ENCODE results near the gene ARHGEF18.

DNA sequence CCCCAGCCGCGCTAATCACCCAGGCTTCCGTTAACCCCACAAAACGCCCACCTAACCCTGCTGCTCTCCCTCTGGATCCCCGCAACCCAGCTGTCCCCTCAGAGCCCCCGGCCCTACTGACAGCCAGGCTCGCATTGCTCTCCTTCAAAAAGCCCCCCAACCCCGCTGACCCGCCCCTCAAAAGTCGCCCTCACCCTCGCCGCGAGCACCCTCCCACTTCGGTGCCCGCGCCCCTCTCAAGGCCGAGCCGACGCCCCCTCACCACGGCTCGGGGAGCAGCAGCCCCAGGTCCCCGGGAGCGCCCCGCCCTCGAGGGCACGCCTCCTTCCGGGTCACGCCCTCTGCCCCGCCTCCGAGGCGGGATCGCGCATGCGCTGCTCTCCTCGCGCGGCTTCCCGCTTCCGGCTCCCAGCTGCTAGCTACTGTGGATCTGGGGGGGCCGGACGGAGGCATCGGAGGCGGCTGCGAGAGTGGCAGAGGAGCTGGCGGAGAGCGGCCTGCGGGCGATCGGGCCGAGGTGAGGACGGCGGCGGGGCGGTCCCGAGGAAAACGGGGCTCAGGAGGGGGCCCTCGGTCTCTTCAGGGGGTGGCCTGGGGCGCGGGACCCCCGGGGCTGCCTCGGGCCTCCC lies 46.1 kb downstream of the ARHGEF18 start:
- no peak for TF ChIP-seq SALL2 (tag by site-specific recombination; IDR thresholded peaks at IDR 0.05; ENCODE audit: borderline replicate concordance)
- TF ChIP-seq, protein P1, sequence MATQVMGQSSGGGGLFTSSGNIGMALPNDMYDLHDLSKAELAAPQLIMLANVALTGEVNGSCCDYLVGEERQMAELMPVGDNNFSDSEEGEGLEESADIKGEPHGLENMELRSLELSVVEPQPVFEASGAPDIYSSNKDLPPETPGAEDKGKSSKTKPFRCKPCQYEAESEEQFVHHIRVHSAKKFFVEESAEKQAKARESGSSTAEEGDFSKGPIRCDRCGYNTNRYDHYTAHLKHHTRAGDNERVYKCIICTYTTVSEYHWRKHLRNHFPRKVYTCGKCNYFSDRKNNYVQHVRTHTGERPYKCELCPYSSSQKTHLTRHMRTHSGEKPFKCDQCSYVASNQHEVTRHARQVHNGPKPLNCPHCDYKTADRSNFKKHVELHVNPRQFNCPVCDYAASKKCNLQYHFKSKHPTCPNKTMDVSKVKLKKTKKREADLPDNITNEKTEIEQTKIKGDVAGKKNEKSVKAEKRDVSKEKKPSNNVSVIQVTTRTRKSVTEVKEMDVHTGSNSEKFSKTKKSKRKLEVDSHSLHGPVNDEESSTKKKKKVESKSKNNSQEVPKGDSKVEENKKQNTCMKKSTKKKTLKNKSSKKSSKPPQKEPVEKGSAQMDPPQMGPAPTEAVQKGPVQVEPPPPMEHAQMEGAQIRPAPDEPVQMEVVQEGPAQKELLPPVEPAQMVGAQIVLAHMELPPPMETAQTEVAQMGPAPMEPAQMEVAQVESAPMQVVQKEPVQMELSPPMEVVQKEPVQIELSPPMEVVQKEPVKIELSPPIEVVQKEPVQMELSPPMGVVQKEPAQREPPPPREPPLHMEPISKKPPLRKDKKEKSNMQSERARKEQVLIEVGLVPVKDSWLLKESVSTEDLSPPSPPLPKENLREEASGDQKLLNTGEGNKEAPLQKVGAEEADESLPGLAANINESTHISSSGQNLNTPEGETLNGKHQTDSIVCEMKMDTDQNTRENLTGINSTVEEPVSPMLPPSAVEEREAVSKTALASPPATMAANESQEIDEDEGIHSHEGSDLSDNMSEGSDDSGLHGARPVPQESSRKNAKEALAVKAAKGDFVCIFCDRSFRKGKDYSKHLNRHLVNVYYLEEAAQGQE (tag by site-specific recombination; IDR thresholded peaks at IDR 0.05): no peak
- TF ChIP-seq ZNF660 (tag by site-specific recombination; IDR thresholded peaks at IDR 0.05): 0 out of 2 replicates have a peak, but pooled peaks have one; percentile 35
- TF ChIP-seq SCRT1 (tag by site-specific recombination; IDR thresholded peaks at IDR 0.05; ENCODE audit: borderline replicate concordance): no peak
- TF ChIP-seq, protein P2, sequence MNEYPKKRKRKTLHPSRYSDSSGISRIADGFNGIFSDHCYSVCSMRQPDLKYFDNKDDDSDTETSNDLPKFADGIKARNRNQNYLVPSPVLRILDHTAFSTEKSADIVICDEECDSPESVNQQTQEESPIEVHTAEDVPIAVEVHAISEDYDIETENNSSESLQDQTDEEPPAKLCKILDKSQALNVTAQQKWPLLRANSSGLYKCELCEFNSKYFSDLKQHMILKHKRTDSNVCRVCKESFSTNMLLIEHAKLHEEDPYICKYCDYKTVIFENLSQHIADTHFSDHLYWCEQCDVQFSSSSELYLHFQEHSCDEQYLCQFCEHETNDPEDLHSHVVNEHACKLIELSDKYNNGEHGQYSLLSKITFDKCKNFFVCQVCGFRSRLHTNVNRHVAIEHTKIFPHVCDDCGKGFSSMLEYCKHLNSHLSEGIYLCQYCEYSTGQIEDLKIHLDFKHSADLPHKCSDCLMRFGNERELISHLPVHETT (tag by site-specific recombination; IDR thresholded peaks at IDR 0.05): no peak
- TF ChIP-seq, protein P3, sequence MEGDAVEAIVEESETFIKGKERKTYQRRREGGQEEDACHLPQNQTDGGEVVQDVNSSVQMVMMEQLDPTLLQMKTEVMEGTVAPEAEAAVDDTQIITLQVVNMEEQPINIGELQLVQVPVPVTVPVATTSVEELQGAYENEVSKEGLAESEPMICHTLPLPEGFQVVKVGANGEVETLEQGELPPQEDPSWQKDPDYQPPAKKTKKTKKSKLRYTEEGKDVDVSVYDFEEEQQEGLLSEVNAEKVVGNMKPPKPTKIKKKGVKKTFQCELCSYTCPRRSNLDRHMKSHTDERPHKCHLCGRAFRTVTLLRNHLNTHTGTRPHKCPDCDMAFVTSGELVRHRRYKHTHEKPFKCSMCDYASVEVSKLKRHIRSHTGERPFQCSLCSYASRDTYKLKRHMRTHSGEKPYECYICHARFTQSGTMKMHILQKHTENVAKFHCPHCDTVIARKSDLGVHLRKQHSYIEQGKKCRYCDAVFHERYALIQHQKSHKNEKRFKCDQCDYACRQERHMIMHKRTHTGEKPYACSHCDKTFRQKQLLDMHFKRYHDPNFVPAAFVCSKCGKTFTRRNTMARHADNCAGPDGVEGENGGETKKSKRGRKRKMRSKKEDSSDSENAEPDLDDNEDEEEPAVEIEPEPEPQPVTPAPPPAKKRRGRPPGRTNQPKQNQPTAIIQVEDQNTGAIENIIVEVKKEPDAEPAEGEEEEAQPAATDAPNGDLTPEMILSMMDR (tag by site-specific recombination; IDR thresholded peaks at IDR 0.05): no peak; the same call in 1 of the 2 replicates
- TF ChIP-seq ZFP69B (tag by site-specific recombination; IDR thresholded peaks at IDR 0.05): no peak
- TF ChIP-seq ZNF138 (tag by site-specific recombination; IDR thresholded peaks at IDR 0.05; ENCODE audit: borderline replicate concordance): no peak
- TF ChIP-seq GLI4 (tag by site-specific recombination; IDR thresholded peaks at IDR 0.05): no peak
- TF ChIP-seq ZNF114 (tag by site-specific recombination; IDR thresholded peaks at IDR 0.05): no peak
- TF ChIP-seq ZNF629 (tag by site-specific recombination; IDR thresholded peaks at IDR 0.05): no peak
- no peak for TF ChIP-seq BCL11B (tag by site-specific recombination; IDR thresholded peaks at IDR 0.05; ENCODE audit: low read depth)

Data from HEK293 (cell line).